Measurements from ENCODE around the gene MAPKAP1.
"Not testable (repeated sequence)": the region's sequence is repeated elsewhere in the genome, so short reads cannot be mapped to it uniquely, and the experiment has no call there.

The MAPKAP1 gene

GRCh38 chr9:125608489-125609224, 98.4 kb downstream of the MAPKAP1 start:
- DNase-seq, result no peak

GRCh38 chr9:125604196-125604595, 102.8 kb downstream of the MAPKAP1 start:
- no peak for DNase-seq

GRCh38 chr9:125603478-125604021, 103.5 kb downstream of the MAPKAP1 start:
- DNase-seq, result no peak

- DNase-seq, result no peak
These were observed 105.0 kb downstream of the MAPKAP1 start for GRCh38 chr9:125601961-125602360.

GRCh38 chr9:125600194-125600593, 106.8 kb downstream of the MAPKAP1 start:
- no peak for DNase-seq

GRCh38 chr9:125594223-125594610, 112.8 kb downstream of the MAPKAP1 start:
- no peak for DNase-seq

GRCh38 chr9:125593581-125594222, 113.3 kb downstream of the MAPKAP1 start:
- DNase-seq, result no peak

GRCh38 chr9:125591888-125592287, 115.1 kb downstream of the MAPKAP1 start:
- no peak for DNase-seq

GRCh38 chr9:125591245-125591644, 115.8 kb downstream of the MAPKAP1 start:
- no peak for DNase-seq

GRCh38 chr9:125589287-125589686, 117.7 kb downstream of the MAPKAP1 start:
- DNase-seq, result no peak

- DNase-seq, result no peak
These were observed 119.1 kb downstream of the MAPKAP1 start for GRCh38 chr9:125587819-125588460.

GRCh38 chr9:125586172-125586511, 120.9 kb downstream of the MAPKAP1 start:
- no peak for DNase-seq

GRCh38 chr9:125585503-125586171, 121.4 kb downstream of the MAPKAP1 start:
- DNase-seq, result no peak

- DNase-seq, result no peak
These were observed 126.2 kb downstream of the MAPKAP1 start for GRCh38 chr9:125580701-125581286.

- no peak for DNase-seq
These were observed 127.7 kb downstream of the MAPKAP1 start for GRCh38 chr9:125579030-125579932.

- no peak for DNase-seq
These were observed 132.7 kb downstream of the MAPKAP1 start for GRCh38 chr9:125574126-125574877.

- not testable (repeated sequence) for DNase-seq
These were observed 134.5 kb downstream of the MAPKAP1 start for GRCh38 chr9:125572461-125572860.

GRCh38 chr9:125571824-125572223, 135.2 kb downstream of the MAPKAP1 start:
- not testable (repeated sequence) for DNase-seq

- no peak for DNase-seq
These were observed 136.8 kb downstream of the MAPKAP1 start for GRCh38 chr9:125570246-125570645.

GRCh38 chr9:125568621-125569020, 138.4 kb downstream of the MAPKAP1 start:
- no peak for DNase-seq
